DND-41 (cell line): Measurements from ENCODE around the gene THBD.

Experiments
- EZH2 ChIP-seq: IDR thresholded peaks from 3 replicates; pipeline ENCODE4 v1.6.1; 2012; ENCODE audit warnings: borderline replicate concordance, low read depth, mild to moderate bottlenecking, moderate library complexity, low read length, inconsistent platforms; ENCODE audit not compliant: severe bottlenecking
- TF ChIP-seq, protein P1 (sequence below): IDR thresholded peaks from 2 replicates; pipeline ENCODE4 v1.5.1; 2012; ENCODE audit warnings: borderline replicate concordance, low read length, moderate library complexity, mild to moderate bottlenecking; ENCODE audit not compliant: poor library complexity, severe bottlenecking; ENCODE audit errors: extremely low read depth

DNA sequence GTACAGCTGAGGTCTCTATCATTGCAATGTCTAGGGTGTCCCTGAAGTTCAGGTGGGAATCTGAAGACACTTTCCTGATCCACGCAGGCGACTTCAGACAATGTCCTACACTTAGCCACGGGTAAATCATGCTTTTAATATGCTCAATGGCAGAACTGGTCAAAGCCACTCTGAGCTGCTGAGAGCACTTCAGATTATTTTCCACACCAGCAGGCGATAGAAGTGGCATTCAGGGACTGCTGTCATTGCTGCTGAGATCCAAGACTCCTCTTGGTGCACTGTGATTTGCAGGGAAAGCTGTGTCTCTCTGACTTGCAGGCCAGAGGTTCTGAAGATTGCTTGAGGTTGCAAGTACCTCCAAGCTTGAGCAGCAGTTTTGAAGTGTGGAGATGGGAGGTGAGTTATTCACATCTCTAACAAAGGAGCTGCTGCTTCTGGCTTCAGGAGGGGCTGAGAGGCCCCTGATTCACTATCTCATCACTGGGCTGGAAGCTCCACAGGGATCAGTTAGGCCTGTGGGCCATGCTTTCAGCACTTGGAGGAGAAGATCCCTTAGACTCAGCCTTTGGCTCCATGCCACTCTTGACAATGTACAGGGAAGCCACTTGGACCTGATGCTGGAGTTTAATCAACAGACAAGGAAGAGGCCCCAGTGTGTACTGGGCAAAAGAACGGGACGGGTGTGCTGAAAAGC, 17.3 kb downstream of the THBD start:
- no peak for TF ChIP-seq EZH2
- TF ChIP-seq, protein P1, sequence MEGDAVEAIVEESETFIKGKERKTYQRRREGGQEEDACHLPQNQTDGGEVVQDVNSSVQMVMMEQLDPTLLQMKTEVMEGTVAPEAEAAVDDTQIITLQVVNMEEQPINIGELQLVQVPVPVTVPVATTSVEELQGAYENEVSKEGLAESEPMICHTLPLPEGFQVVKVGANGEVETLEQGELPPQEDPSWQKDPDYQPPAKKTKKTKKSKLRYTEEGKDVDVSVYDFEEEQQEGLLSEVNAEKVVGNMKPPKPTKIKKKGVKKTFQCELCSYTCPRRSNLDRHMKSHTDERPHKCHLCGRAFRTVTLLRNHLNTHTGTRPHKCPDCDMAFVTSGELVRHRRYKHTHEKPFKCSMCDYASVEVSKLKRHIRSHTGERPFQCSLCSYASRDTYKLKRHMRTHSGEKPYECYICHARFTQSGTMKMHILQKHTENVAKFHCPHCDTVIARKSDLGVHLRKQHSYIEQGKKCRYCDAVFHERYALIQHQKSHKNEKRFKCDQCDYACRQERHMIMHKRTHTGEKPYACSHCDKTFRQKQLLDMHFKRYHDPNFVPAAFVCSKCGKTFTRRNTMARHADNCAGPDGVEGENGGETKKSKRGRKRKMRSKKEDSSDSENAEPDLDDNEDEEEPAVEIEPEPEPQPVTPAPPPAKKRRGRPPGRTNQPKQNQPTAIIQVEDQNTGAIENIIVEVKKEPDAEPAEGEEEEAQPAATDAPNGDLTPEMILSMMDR: no peak
